ES-I3 (cell line): ENCODE data around the gene CAMK1D.
"Not testable (repeated sequence)": the region's sequence is repeated elsewhere in the genome, so short reads cannot be mapped to it uniquely, and the experiment has no call there.

Experiments
- H3K36me3 ChIP-seq: 2 replicates; pipeline ENCODE4 v1.6.1; 2013; ENCODE audit warnings: mild to moderate bottlenecking, low read length, control low read depth, moderate library complexity; ENCODE audit not compliant: insufficient read depth
- H3K4me1 ChIP-seq: 2 replicates; pipeline ENCODE4 v1.6.1; 2013; ENCODE audit warnings: mild to moderate bottlenecking, control low read depth, low read length; ENCODE audit not compliant: insufficient read depth
- H3K9ac ChIP-seq: 2 replicates; pipeline ENCODE4 v1.6.1; 2013; ENCODE audit warnings: low read depth, mild to moderate bottlenecking, low read length, moderate library complexity
- H3K9me3 ChIP-seq: 2 replicates; pipeline ENCODE4 v1.6.1; 2013; ENCODE audit warnings: mild to moderate bottlenecking, low read length, moderate library complexity; ENCODE audit not compliant: control insufficient read depth, insufficient read depth

Gene CAMK1D

GRCh38 chr10:12430406-12430982 is 81.1 kb downstream of the CAMK1D start:
- no peak overlapping the region for H3K9ac ChIP-seq
- no peaks in the 10 kb centered on the region for H3K36me3 ChIP-seq
- no peaks in the 10 kb centered on the region for H3K9me3 ChIP-seq
- no peaks in the 10 kb centered on the region for H3K4me1 ChIP-seq

- Histone ChIP-seq H3K9me3 (no peaks in the 10 kb centered on the region), H3K36me3 (no peaks in the 10 kb centered on the region), H3K4me1 (no peaks in the 10 kb centered on the region), H3K9ac (no peak overlapping the region)
These were observed 82.1 kb downstream of the CAMK1D start for GRCh38 chr10:12431151-12432101.

GRCh38 chr10:12432402-12433189 is 83.2 kb downstream of the CAMK1D start:
- Histone ChIP-seq H3K4me1 (no peaks in the 10 kb centered on the region), H3K9ac (no peak overlapping the region), H3K9me3 (no peaks in the 10 kb centered on the region), H3K36me3 (no peaks in the 10 kb centered on the region)

DNA sequence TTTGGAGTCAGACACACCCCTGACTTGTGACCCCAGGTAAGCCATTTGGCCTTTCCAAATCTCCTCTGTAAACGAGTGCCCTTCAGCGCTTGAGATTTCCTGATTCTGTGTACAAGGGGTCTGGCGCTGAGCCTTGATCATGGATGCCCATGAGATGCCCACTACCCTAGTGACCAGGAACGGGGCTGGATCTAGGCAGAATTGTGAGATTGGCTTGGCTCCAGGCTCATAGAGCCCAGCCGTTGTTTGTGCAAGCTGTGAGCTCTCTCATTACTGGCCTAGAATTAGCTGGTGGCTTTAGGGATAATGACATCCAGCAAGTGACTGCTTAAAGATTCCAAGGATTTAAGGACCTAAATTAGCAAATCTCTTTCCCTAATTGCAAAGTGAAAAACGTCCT is 84.9 kb downstream of the CAMK1D start:
- 0 out of 2 replicates have a peak, but pooled peaks cover under 1% of the 10 kb centered on the region for H3K9me3 ChIP-seq
- H3K9ac ChIP-seq = no peak overlapping the region
- H3K4me1 ChIP-seq = no peaks in the 10 kb centered on the region
- H3K36me3 ChIP-seq = no peaks in the 10 kb centered on the region

- H3K9me3 ChIP-seq, H3K36me3 ChIP-seq, H3K9ac ChIP-seq, H3K4me1 ChIP-seq: not testable (repeated sequence)
These were observed 85.3 kb downstream of the CAMK1D start for GRCh38 chr10:12434677-12435076.

GRCh38 chr10:12435348-12435747 is 86.0 kb downstream of the CAMK1D start:
- Histone ChIP-seq H3K4me1 (no peaks in the 10 kb centered on the region), H3K9me3 (peaks cover 2% of the 10 kb centered on the region; the same call in 1 of the 2 replicates), H3K36me3 (no peaks in the 10 kb centered on the region), H3K9ac (no peak overlapping the region)

GRCh38 chr10:12438919-12439692 is 89.8 kb downstream of the CAMK1D start:
- Histone ChIP-seq H3K9me3 (peaks cover 2% of the 10 kb centered on the region; the same call in 1 of the 2 replicates), H3K36me3 (no peaks in the 10 kb centered on the region), H3K4me1 (no peaks in the 10 kb centered on the region), H3K9ac (no peak overlapping the region)

GRCh38 chr10:12439767-12440166 is 90.4 kb downstream of the CAMK1D start:
- not testable (repeated sequence) for H3K36me3 ChIP-seq, H3K4me1 ChIP-seq, H3K9ac ChIP-seq, H3K9me3 ChIP-seq

- peaks cover 6% of the 10 kb centered on the region; the same call in 1 of the 2 replicates for H3K4me1 ChIP-seq
- peaks cover 2% of the 10 kb centered on the region; the same call in 1 of the 2 replicates for H3K9me3 ChIP-seq
- no peaks in the 10 kb centered on the region for H3K36me3 ChIP-seq
- no peak overlapping the region for H3K9ac ChIP-seq
These were observed 93.7 kb downstream of the CAMK1D start for GRCh38 chr10:12443026-12443425.

DNA sequence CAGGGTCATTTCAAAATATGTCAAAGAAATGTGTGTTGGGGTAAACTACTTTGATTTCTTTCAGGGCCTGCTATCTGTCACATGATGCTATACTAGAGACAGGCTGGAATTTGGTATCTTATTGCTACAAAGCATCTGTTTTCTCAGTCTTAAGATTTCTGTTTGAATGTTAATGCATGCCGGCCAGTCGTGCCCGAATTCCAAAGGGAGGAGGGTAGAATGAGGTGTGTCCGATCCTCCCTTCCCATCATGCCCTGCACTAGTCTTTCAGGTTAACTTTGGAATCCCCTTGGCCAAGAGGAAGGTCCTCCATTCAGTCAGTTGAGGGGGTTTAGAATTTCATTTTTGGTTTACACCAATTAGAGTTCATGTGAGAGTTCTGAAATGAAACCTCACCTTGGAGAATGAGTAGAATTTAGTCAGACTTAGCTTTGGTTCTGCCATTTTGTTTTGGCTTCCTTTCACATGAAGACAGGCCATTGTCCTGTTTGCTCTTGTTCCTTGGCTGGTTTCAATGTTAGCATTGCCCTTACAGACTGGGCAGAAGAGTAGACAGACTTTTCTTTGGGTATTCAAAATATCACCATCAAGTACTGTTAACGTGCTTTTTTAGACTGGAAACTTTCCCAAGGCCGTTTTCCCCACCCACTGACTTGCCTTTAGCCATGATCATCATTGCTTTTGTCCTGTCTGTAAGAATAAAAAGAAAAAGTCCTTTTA is 95.8 kb downstream of the CAMK1D start:
- no peaks in the 10 kb centered on the region for H3K9me3 ChIP-seq
- no peak overlapping the region for H3K9ac ChIP-seq
- H3K36me3 ChIP-seq = no peaks in the 10 kb centered on the region

DNA sequence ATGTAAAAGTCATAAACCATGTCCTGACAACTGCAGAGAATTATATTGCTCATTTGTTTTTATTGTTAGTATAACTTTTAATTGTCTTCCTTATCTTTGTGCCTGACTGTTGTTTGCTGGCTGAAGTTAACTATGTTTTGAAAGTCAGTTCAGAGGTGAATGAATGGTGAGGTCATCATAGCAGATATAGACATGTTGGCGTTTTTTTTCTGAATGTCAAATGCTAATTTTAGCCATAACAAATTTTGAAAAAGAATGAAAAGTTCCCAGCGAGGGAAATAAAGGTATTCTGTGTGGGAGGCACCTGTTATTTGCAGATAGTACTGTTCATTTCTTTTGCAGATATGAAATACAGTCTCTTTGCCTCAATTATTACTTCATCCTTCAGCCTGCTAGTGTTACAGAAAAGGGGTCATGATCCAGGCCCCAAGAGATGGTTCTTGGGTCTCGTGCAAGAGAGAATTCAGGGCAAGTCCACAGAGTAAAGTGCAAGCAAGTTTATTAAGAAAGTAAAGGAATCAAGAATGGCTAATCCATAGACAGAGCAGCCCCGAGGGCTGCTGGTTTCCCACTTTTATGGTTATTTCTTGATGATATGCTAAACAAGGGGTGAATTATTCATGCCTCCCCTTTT is 96.5 kb downstream of the CAMK1D start:
- Histone ChIP-seq H3K36me3 (no peaks in the 10 kb centered on the region), H3K4me1 (peaks cover 6% of the 10 kb centered on the region; the same call in 1 of the 2 replicates), H3K9me3 (no peaks in the 10 kb centered on the region), H3K9ac (no peak overlapping the region)

More for the DNA sequence above, 95.8 kb downstream of the CAMK1D start:
- H3K4me1 ChIP-seq = peaks cover 6% of the 10 kb centered on the region; the same call in 1 of the 2 replicates

DNA sequence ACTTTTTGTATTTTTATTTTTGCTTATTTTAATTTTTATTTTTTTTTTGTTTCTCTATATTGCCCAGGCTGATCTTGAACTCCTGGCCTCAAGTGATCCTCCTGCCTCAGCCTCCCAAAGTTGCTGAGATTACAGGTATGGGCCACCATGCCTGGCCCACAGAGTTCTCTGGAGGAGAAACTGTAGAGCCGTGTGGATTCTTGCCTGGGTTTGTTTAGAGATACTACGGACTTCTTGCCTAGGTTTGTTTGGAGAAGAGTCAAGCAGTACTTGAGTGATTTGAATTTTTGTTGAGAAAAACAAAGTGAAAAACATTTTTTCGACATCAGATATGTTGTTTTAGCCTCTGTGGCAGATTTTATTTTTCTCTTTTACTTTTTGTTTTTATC is 99.0 kb downstream of the CAMK1D start:
- H3K9me3 ChIP-seq = no peaks in the 10 kb centered on the region
- H3K36me3 ChIP-seq = no peaks in the 10 kb centered on the region
- H3K9ac ChIP-seq = no peak overlapping the region
- peaks cover 6% of the 10 kb centered on the region; the same call in 1 of the 2 replicates for H3K4me1 ChIP-seq
